ENCODE results near the gene ZIC3. TPM values are rescaled to one million over a fixed set of nuclear protein-coding genes. Genes with fewer than 3 reads are reported as not detected.

The ZIC3 gene
- total RNA-seq, 2 experiments from 2014 or later: not detected

- H4K20me1 ChIP-seq (ENCODE audit: insufficient read depth, low read length): no peaks in the 10 kb centered on the region
- no peak for TF ChIP-seq EZH2phosphoT487 (IDR thresholded peaks at IDR 0.05; ENCODE audit: borderline replicate concordance, low read depth, low read length)
- TF ChIP-seq, protein P1, sequence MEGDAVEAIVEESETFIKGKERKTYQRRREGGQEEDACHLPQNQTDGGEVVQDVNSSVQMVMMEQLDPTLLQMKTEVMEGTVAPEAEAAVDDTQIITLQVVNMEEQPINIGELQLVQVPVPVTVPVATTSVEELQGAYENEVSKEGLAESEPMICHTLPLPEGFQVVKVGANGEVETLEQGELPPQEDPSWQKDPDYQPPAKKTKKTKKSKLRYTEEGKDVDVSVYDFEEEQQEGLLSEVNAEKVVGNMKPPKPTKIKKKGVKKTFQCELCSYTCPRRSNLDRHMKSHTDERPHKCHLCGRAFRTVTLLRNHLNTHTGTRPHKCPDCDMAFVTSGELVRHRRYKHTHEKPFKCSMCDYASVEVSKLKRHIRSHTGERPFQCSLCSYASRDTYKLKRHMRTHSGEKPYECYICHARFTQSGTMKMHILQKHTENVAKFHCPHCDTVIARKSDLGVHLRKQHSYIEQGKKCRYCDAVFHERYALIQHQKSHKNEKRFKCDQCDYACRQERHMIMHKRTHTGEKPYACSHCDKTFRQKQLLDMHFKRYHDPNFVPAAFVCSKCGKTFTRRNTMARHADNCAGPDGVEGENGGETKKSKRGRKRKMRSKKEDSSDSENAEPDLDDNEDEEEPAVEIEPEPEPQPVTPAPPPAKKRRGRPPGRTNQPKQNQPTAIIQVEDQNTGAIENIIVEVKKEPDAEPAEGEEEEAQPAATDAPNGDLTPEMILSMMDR (conservative IDR thresholded peaks at IDR 0.05; ENCODE audit: low read length): no peak
- H3K9me3 ChIP-seq (ENCODE audit: low read length): no peaks in the 10 kb centered on the region
- no peak overlapping the region for H3K4me2 ChIP-seq (ENCODE audit: low read length)
- H3K36me3 ChIP-seq (ENCODE audit: insufficient read depth, low read length): no peaks in the 10 kb centered on the region
- ChIA-PET POLR2A (no interaction called here), CTCF (ENCODE audit: unreplicated experiment) (interaction anchor here (0.5 kb wide), 1 partner anchor 839 kb away, joined by 4 read pairs; no protein-coding TSS in a partner anchor)
- BruUV-seq (replicated peaks): no TSS peak
- intact Hi-C loops (cut with micrococcal nuclease; ENCODE audit: unreplicated experiment): no loop called here
- no peaks in the 10 kb centered on the region for H3K79me2 ChIP-seq (ENCODE audit: insufficient read depth, low read depth, low read length)
- H3K4me1 ChIP-seq (ENCODE audit: insufficient read depth, low read length, poor library complexity, severe bottlenecking): no peaks in the 10 kb centered on the region
- no peak overlapping the region for H3K27ac ChIP-seq (ENCODE audit: low read depth, low read length, poor library complexity, severe bottlenecking)
- DNase-seq (ENCODE audit: low spot score): no peak
- no peak overlapping the region for H2AFZ ChIP-seq (ENCODE audit: low read length)
- no peak overlapping the region for H3K4me3 ChIP-seq (ENCODE audit: low read depth, low read length, poor library complexity, severe bottlenecking)
- no peaks in the 10 kb centered on the region for H3K9me2 ChIP-seq (ENCODE audit: insufficient read depth, low read length)
Measured at GRCh38 chrX:137565318-137565904, 516 bp upstream of the ZIC3 start.

DNA sequence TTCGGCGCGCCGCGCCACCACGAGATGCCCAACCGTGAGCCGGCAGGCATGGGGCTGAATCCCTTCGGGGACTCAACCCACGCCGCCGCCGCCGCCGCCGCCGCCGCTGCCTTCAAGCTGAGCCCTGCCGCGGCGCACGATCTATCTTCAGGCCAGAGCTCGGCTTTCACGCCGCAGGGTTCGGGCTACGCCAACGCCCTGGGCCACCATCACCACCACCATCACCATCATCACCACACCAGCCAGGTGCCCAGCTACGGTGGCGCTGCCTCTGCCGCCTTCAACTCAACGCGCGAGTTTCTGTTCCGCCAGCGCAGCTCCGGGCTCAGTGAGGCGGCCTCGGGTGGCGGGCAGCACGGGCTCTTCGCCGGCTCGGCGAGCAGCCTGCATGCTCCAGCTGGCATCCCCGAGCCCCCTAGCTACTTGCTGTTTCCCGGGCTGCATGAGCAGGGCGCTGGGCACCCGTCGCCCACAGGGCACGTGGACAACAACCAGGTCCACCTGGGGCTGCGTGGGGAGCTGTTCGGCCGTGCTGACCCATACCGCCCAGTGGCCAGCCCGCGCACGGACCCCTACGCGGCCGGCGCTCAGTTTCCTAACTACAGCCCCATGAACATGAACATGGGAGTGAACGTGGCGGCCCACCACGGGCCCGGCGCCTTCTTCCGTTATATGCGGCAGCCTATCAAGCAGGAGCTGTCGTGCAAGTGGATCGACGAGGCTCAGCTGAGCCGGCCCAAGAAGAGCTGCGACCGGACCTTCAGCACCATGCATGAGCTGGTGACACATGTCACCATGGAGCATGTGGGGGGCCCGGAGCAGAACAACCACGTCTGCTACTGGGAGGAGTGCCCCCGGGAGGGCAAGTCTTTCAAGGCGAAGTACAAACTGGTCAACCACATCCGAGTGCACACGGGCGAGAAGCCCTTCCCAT lies 1.1 kb downstream of the ZIC3 start:
- no peaks in the 10 kb centered on the region for H3K9me3 ChIP-seq (ENCODE audit: low read length)
- POLR2A ChIA-PET: no interaction called here
- no peaks in the 10 kb centered on the region for H3K36me3 ChIP-seq (ENCODE audit: insufficient read depth, low read length)
- no peak overlapping the region for H2AFZ ChIP-seq (ENCODE audit: low read length)
- no peaks in the 10 kb centered on the region for H3K9me2 ChIP-seq (ENCODE audit: insufficient read depth, low read length)
- H3K27ac ChIP-seq (ENCODE audit: low read depth, low read length, poor library complexity, severe bottlenecking): no peak overlapping the region
- TF ChIP-seq, protein P1 (conservative IDR thresholded peaks at IDR 0.05; ENCODE audit: low read length): no peak
- TF ChIP-seq EZH2phosphoT487 (IDR thresholded peaks at IDR 0.05; ENCODE audit: borderline replicate concordance, low read depth, low read length): no peak
- H3K4me2 ChIP-seq (ENCODE audit: low read length): no peak overlapping the region
- H3K4me1 ChIP-seq (ENCODE audit: insufficient read depth, low read length, poor library complexity, severe bottlenecking): no peaks in the 10 kb centered on the region
- DNase-seq (ENCODE audit: low spot score): no peak
- H3K79me2 ChIP-seq (ENCODE audit: insufficient read depth, low read depth, low read length): no peaks in the 10 kb centered on the region
- H3K4me3 ChIP-seq (ENCODE audit: low read depth, low read length, poor library complexity, severe bottlenecking): no peak overlapping the region
- BruUV-seq (replicated peaks): no TSS peak
- intact Hi-C loops (cut with micrococcal nuclease; ENCODE audit: unreplicated experiment): no loop called here
- no peaks in the 10 kb centered on the region for H4K20me1 ChIP-seq (ENCODE audit: insufficient read depth, low read length)
- CTCF ChIA-PET (ENCODE audit: unreplicated experiment): no interaction called here
